Natural killer cell (primary cell): ENCODE data around the gene TRERF1. TPM values are rescaled to one million over a fixed set of nuclear protein-coding genes. Genes with fewer than 3 reads are reported as not detected.

ENCODE experiments used
- ATAC-seq, 3 donors: fragments of 150-1000 bp in 2 of 3; fragments of 200-7000 bp in 1 of 3; cut with Tn5 transposase; 1 replicate in 1 of 3; 2 replicates in 2 of 3; pipeline ENCODE4 v1.10.0; 2021; ENCODE audit warnings: mild to moderate bottlenecking in 2 of 3, moderate library complexity in 2 of 3
- DNase-seq, 2 donors: peaks; one replicate each; pipeline versions ENCODE4 v3.0.0 to v3.0.0-alpha.2; 2013 to 2021; ENCODE audit warnings: mixed read lengths in 1 of 2
- H3K27ac ChIP-seq: one replicate; pipeline ENCODE4 v1.5.1; 2013; ENCODE audit warnings: mild to moderate bottlenecking, low read length
- H3K27me3 ChIP-seq: one replicate; pipeline ENCODE4 v1.6.1; 2013; ENCODE audit warnings: low read length; ENCODE audit not compliant: control insufficient read depth, insufficient read depth
- H3K36me3 ChIP-seq: one replicate; pipeline ENCODE4 v1.6.1; 2013; ENCODE audit warnings: low read length; ENCODE audit not compliant: control insufficient read depth, insufficient read depth
- H3K4me1 ChIP-seq: one replicate; pipeline ENCODE4 v1.6.1; 2013; ENCODE audit warnings: low read length; ENCODE audit not compliant: control insufficient read depth, insufficient read depth
- H3K4me3 ChIP-seq: one replicate; pipeline ENCODE4 v1.5.1; 2013; ENCODE audit warnings: low read length
- H3K9me3 ChIP-seq: one replicate; pipeline ENCODE4 v1.6.1; 2013; ENCODE audit warnings: low read length; ENCODE audit not compliant: control insufficient read depth, insufficient read depth
- H3K27ac Mint-ChIP-seq, 2 donors: one replicate each; pipeline ENCODE4 v1.8.0; 2022; ENCODE audit warnings: mild to moderate bottlenecking in 2 of 2, mixed read lengths in 2 of 2, moderate library complexity in 1 of 2
- H3K27me3 Mint-ChIP-seq, 2 donors: one replicate each; pipeline ENCODE4 v1.8.0; 2022; ENCODE audit warnings: low read depth in 2 of 2, mixed read lengths in 2 of 2
- H3K36me3 Mint-ChIP-seq: one replicate; pipeline ENCODE4 v1.8.0; 2022; ENCODE audit warnings: mixed read lengths
- H3K4me1 Mint-ChIP-seq, 2 donors: one replicate each; pipeline ENCODE4 v1.8.0; 2022; ENCODE audit warnings: mixed read lengths in 2 of 2
- H3K4me3 Mint-ChIP-seq: one replicate; pipeline ENCODE4 v1.8.0; 2022; ENCODE audit warnings: mild to moderate bottlenecking, moderate library complexity, mixed read lengths
- H3K9me3 Mint-ChIP-seq, 2 donors: one replicate each; pipeline ENCODE4 v1.8.0; 2022; ENCODE audit warnings: mixed read lengths in 2 of 2
- CTCF ChIP-seq: fragments of 200-600 bp; IDR thresholded peaks from one replicate; pipeline ENCODE4 v1.8.0; 2022; ENCODE audit warnings: antibody characterized with exemption
- WGBS: methylation state at CpG from one replicate; pipeline ENCODE4 v1.1.7; 2013; ENCODE audit warnings: missing lambda C conversion rate; ENCODE audit not compliant: insufficient coverage; 5-methylcytosine and 5-hydroxymethylcytosine counted together
- intact Hi-C: fragments of 100-400 bp; cut with micrococcal nuclease; formaldehyde crosslinking; loops from one replicate; pipeline ENCODE4 v1.14.2; 2022
- total RNA-seq, 4 donors: library from RNA; stranded (reverse); fragments of 120-200 nt in 1 of 4; gene quantifications; one replicate each; pipeline versions ENCODE4 v1.2.3 to v1.2.4, GENCODE V29; 2013 to 2022

Gene TRERF1
- total RNA-seq, 3 donors from 2014 or later (not counting 1 experiment from before 2014, with no cell fraction given) = 34.6 to 42.3 (median 38.6) TPM

DNA sequence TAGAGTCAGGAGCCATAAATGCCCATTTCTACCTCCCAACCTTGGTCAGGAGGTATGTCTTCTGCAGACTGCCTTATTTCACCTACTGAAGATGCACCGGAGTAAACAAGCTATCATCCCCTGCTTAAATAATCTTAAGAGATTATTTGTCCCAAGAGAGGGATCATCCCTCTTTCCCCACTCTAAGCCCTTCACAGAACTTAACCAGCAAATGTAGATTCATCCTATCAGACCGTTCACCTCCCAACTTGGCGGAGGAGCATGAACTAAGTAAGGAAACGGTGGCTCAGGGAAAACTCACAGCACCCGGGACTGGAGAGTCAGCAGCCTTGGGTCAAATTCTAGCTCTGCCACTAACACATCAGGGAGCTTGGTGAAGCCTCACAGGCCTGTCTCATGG, 115.3 kb downstream of the TRERF1 start:
- Mint-ChIP-seq H3K4me3 (no peak overlapping the region), H3K27ac (peak overlapping the region in 1 of 2 donors; percentile 61), H3K36me3 (no peaks in the 10 kb centered on the region), H3K4me1 (peaks cover 24 to 52% of the 10 kb centered on the region in 2 donors), H3K9me3 (no peaks in the 10 kb centered on the region), H3K27me3 (no peaks in the 10 kb centered on the region)
- H3K27ac ChIP-seq = no peak overlapping the region
- no peak for TF ChIP-seq CTCF
- no peak overlapping the region for H3K4me3 ChIP-seq
- intact Hi-C loops = no loop called here
- H3K36me3 ChIP-seq = no peaks in the 10 kb centered on the region
- DNase-seq (no peak), ATAC-seq (no peak)
- peaks cover 4% of the 10 kb centered on the region for H3K4me1 ChIP-seq
- WGBS = 99% methylated on average over 5 of the region's 5 CpGs
- no peaks in the 10 kb centered on the region for H3K27me3 ChIP-seq
- no peaks in the 10 kb centered on the region for H3K9me3 ChIP-seq

DNA sequence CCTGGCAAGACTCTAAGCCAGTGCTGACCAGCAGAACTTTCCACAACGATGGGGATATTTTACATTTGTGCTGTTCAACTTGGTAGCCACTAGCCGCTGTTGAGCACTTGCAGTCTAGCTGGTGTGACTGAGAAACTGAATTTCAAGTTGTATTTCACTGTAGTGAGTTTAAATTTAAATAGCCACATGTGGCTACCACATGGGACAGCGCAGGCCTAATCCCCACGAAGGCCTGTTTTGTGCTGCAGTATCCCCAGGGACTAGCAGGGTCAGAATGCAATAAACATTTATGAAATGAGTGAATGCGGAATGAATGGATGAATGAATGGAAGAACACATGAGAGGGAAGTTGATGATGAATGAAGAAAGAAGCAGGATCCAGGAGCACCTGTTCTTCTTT, 115.8 kb downstream of the TRERF1 start:
- Mint-ChIP-seq H3K4me3 (no peak overlapping the region), H3K9me3 (no peaks in the 10 kb centered on the region), H3K27ac (peak overlapping the region in 1 of 2 donors; percentile 61), H3K27me3 (no peaks in the 10 kb centered on the region), H3K4me1 (peaks cover 28 to 57% of the 10 kb centered on the region in 2 donors), H3K36me3 (no peaks in the 10 kb centered on the region)
- DNase-seq = no peak
- H3K36me3 ChIP-seq = no peaks in the 10 kb centered on the region
- H3K9me3 ChIP-seq = no peaks in the 10 kb centered on the region
- no peaks in the 10 kb centered on the region for H3K27me3 ChIP-seq
- WGBS = 96% methylated on average over 5 of the region's 5 CpGs
- no peak for TF ChIP-seq CTCF
- H3K4me1 ChIP-seq = peaks cover 4% of the 10 kb centered on the region
- H3K4me3 ChIP-seq = no peak overlapping the region
- no peak for ATAC-seq
- intact Hi-C loops = no loop called here
- no peak overlapping the region for H3K27ac ChIP-seq

GRCh38 chr6:42334870-42335269, 116.9 kb downstream of the TRERF1 start:
- intact Hi-C loops = no loop called here
- Histone ChIP-seq H3K4me3 (no peak overlapping the region), H3K4me1 (peaks cover 4% of the 10 kb centered on the region), H3K9me3 (no peaks in the 10 kb centered on the region), H3K27me3 (no peaks in the 10 kb centered on the region), H3K36me3 (no peaks in the 10 kb centered on the region), H3K27ac (no peak overlapping the region)
- no peak for ATAC-seq
- no peak for TF ChIP-seq CTCF
- no peak overlapping the region for H3K27ac Mint-ChIP-seq
- H3K36me3 Mint-ChIP-seq = no peaks in the 10 kb centered on the region
- H3K27me3 Mint-ChIP-seq = no peaks in the 10 kb centered on the region
- peaks cover 30 to 59% of the 10 kb centered on the region in 2 donors for H3K4me1 Mint-ChIP-seq
- no peaks in the 10 kb centered on the region for H3K9me3 Mint-ChIP-seq
- DNase-seq = no peak
- no peak overlapping the region for H3K4me3 Mint-ChIP-seq
- WGBS = 95% methylated on average over 2 of the region's 2 CpGs

DNA sequence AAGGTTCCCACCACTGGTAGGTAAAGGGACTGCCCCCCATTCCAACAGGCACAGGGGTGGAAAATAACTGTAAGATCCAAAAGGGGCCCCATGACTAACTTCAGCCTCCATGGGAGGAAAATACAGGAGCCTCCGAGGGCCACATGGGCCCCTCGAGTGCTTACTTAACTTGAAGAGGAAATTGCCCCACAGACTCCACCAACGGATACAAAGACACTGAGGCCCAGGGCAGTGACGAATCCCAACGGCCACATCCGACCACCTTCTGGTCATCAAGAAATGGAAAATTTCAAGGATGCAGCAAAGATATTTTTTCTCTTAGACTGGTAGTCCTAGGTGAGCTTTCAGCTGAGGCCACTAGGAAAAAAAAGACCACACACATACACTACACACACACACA, 118.1 kb downstream of the TRERF1 start:
- ATAC-seq = no peak
- intact Hi-C loops = no loop called here
- Histone ChIP-seq H3K27ac (no peak overlapping the region), H3K4me1 (peaks cover 4% of the 10 kb centered on the region), H3K4me3 (no peak overlapping the region), H3K9me3 (no peaks in the 10 kb centered on the region), H3K27me3 (no peaks in the 10 kb centered on the region), H3K36me3 (no peaks in the 10 kb centered on the region)
- Mint-ChIP-seq H3K4me3 (no peak overlapping the region), H3K4me1 (peaks cover 26 to 55% of the 10 kb centered on the region in 2 donors), H3K36me3 (no peaks in the 10 kb centered on the region), H3K27ac (peak overlapping the region in 1 of 2 donors; percentile 41), H3K27me3 (no peaks in the 10 kb centered on the region), H3K9me3 (no peaks in the 10 kb centered on the region)
- WGBS = 83% methylated on average over 6 of the region's 6 CpGs
- no peak for TF ChIP-seq CTCF
- no peak for DNase-seq
